Ishikawa (cell line): Measurements from ENCODE around the gene PDCD4.

Experiments
- CEBPB ChIP-seq: IDR thresholded peaks from 2 replicates; pipeline ENCODE4 v1.6.1; 2012
- CREB1 ChIP-seq: IDR thresholded peaks from 2 replicates; pipeline ENCODE4 v1.6.1; 2012; ENCODE audit warnings: low read depth
- EGR1 ChIP-seq: IDR thresholded peaks from 2 replicates; pipeline ENCODE4 v1.6.1; 2012
- EP300 ChIP-seq: IDR thresholded peaks from 2 replicates; pipeline ENCODE4 v1.6.1; 2012; ENCODE audit warnings: borderline replicate concordance
- FOXM1 ChIP-seq: IDR thresholded peaks from 2 replicates; pipeline ENCODE4 v1.6.1; 2012; ENCODE audit warnings: low read depth, borderline replicate concordance
- MAX ChIP-seq: IDR thresholded peaks from 2 replicates; pipeline ENCODE4 v1.6.1; 2012
- RAD21 ChIP-seq: IDR thresholded peaks from 2 replicates; pipeline ENCODE4 v1.6.1; 2012; ENCODE audit warnings: low read depth
- REST ChIP-seq: IDR thresholded peaks from 2 replicates; pipeline ENCODE4 v1.6.1; 2012; ENCODE audit warnings: low read depth, mild to moderate bottlenecking
- TAF1 ChIP-seq: IDR thresholded peaks from 2 replicates; pipeline ENCODE4 v1.6.1; 2012; ENCODE audit warnings: low read depth, mild to moderate bottlenecking
- TCF12 ChIP-seq: IDR thresholded peaks from 2 replicates; pipeline ENCODE4 v1.6.1; 2012; ENCODE audit warnings: low read depth
- USF1 ChIP-seq: IDR thresholded peaks from 2 replicates; pipeline ENCODE4 v1.6.1; 2012
- ZBTB7A ChIP-seq: IDR thresholded peaks from 2 replicates; pipeline ENCODE4 v1.6.1; 2012; ENCODE audit warnings: low read depth

- TF ChIP-seq CEBPB, result no peak
- no peak for TF ChIP-seq USF1
- TF ChIP-seq RAD21, result no peak
- TF ChIP-seq ZBTB7A, result no peak
- no peak for TF ChIP-seq CREB1
- no peak for TF ChIP-seq TAF1
- TF ChIP-seq EP300, result no peak
- no peak for TF ChIP-seq FOXM1
- no peak for TF ChIP-seq MAX
- no peak for TF ChIP-seq TCF12
- TF ChIP-seq REST, result no peak
- TF ChIP-seq EGR1, result no peak
Observed at GRCh38 chr10:110864662-110865140, 7.0 kb upstream of the PDCD4 start.
